Measurements from ENCODE around the gene FAM219B.

DNA sequence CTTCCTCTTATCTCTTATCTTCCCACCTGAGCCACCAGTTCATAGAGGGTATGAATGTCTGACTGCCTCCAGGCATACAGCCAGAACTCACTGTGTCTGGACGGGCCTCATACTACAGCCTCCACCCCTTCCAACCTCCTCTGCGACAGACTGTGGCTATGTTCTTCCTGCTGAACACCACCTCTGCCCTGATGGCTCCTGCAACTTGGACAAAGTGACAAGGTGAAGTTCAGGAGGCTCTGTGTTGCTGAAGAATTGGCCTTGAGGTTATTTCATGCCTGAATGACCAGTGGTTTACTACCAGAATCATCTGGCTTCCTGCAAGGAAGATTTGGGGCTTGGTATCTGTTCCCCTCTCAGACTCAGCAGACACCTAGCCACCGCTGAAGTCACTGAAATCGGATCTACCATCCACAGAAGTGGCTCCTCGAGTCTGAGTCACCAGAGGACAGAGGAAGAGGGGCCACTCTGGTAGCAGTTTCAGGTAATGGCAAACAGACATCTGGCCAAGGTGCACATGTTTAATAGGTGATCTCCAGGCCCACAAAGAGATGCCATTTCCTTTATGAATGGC, 49.5 kb downstream of the FAM219B start:
- TF ChIP-seq CTCF (IDR thresholded peaks at IDR 0.05) (no peak), ZFX (IDR thresholded peaks at IDR 0.05; ENCODE audit: borderline replicate concordance) (no peak)

Measured in 22Rv1 (cell line).